B cell (primary cell): Measurements from ENCODE around the gene CD300LB.
A peak's percentile ranks its signal among the peaks of the same experiment; 100 is the strongest.

Experiments
- CTCF ChIP-seq: fragments of 200-600 bp; IDR thresholded peaks from one replicate; pipeline ENCODE4 v1.8.0; 2022; ENCODE audit warnings: antibody characterized with exemption, mild to moderate bottlenecking
- EZH2 ChIP-seq: IDR thresholded peaks from 2 replicates; pipeline ENCODE4 v1.6.1; 2012; ENCODE audit warnings: borderline replicate concordance, low read depth, mild to moderate bottlenecking, moderate library complexity, low read length; ENCODE audit not compliant: insufficient read depth, poor library complexity, severe bottlenecking

GRCh38 chr17:74536890-74537289 is 5.6 kb upstream of the CD300LB start:
- TF ChIP-seq CTCF (peak; percentile 18), EZH2 (no peak)
